ENCODE measurements around the gene TNFRSF19.

Gene TNFRSF19

GRCh38 chr13:23615395-23616081, 45.3 kb downstream of the TNFRSF19 start:
- no peak for DNase-seq (ENCODE audit: low spot score)
- TF ChIP-seq CTCF (IDR thresholded peaks at IDR 0.05; ENCODE audit: extremely low read depth, insufficient read depth, missing control alignments): no peak
- in situ Hi-C loops (cut with MboI; ENCODE audit: low pct_unique_long_range_greater_than_20kb, low sequenced_read_pairs, unreplicated experiment): no loop called here

GRCh38 chr13:23616228-23616627, 46.0 kb downstream of the TNFRSF19 start:
- TF ChIP-seq CTCF (IDR thresholded peaks at IDR 0.05; ENCODE audit: extremely low read depth, insufficient read depth, missing control alignments): no peak
- DNase-seq (ENCODE audit: low spot score): no peak
- in situ Hi-C loops (cut with MboI; ENCODE audit: low pct_unique_long_range_greater_than_20kb, low sequenced_read_pairs, unreplicated experiment): no loop called here

- DNase-seq (ENCODE audit: low spot score): no peak
- in situ Hi-C loops (cut with MboI; ENCODE audit: low pct_unique_long_range_greater_than_20kb, low sequenced_read_pairs, unreplicated experiment): no loop called here
- no peak for TF ChIP-seq CTCF (IDR thresholded peaks at IDR 0.05; ENCODE audit: extremely low read depth, insufficient read depth, missing control alignments)
These were observed 47.4 kb downstream of the TNFRSF19 start for GRCh38 chr13:23617551-23618024.

GRCh38 chr13:23618341-23618740, 48.1 kb downstream of the TNFRSF19 start:
- in situ Hi-C loops (cut with MboI; ENCODE audit: low pct_unique_long_range_greater_than_20kb, low sequenced_read_pairs, unreplicated experiment): no loop called here
- no peak for TF ChIP-seq CTCF (IDR thresholded peaks at IDR 0.05; ENCODE audit: extremely low read depth, insufficient read depth, missing control alignments)
- DNase-seq (ENCODE audit: low spot score): no peak

GRCh38 chr13:23619068-23619855, 49.0 kb downstream of the TNFRSF19 start:
- TF ChIP-seq CTCF (IDR thresholded peaks at IDR 0.05; ENCODE audit: extremely low read depth, insufficient read depth, missing control alignments): no peak
- DNase-seq (ENCODE audit: low spot score): no peak
- in situ Hi-C loops (cut with MboI; ENCODE audit: low pct_unique_long_range_greater_than_20kb, low sequenced_read_pairs, unreplicated experiment): no loop called here

GRCh38 chr13:23620211-23620610, 50.0 kb downstream of the TNFRSF19 start:
- TF ChIP-seq CTCF (IDR thresholded peaks at IDR 0.05; ENCODE audit: extremely low read depth, insufficient read depth, missing control alignments): no peak
- no peak for DNase-seq (ENCODE audit: low spot score)
- in situ Hi-C loops (cut with MboI; ENCODE audit: low pct_unique_long_range_greater_than_20kb, low sequenced_read_pairs, unreplicated experiment): no loop called here
